SK-N-SH treated with all-trans-retinoic acid at 6 μM for 48 hours (cell line): ENCODE results near the gene PFDN5.
A peak's percentile ranks its signal among the peaks of the same experiment; 100 is the strongest.

Experiments
- ATAC-seq: fragments of 200-7000 bp; cut with Tn5 transposase; 3 replicates; pipeline ENCODE4 v1.9.1; 2020; ENCODE audit warnings: mild to moderate bottlenecking, moderate library complexity
- ARNTL ChIP-seq: fragments of 450-650 bp; formaldehyde crosslinking; IDR thresholded peaks from 2 replicates; pipeline ENCODE4 v1.5.0; 2020; ENCODE audit warnings: low read depth, mild to moderate bottlenecking, moderate library complexity, borderline replicate concordance
- CSDC2 ChIP-seq: fragments of 250-450 bp; sonication (Bioruptor Pico); IDR thresholded peaks from 2 replicates; pipeline ENCODE4 v1.5.0; 2020; ENCODE audit warnings: mild to moderate bottlenecking, moderate library complexity
- CSRNP3 ChIP-seq: fragments of 250-450 bp; sonication (Bioruptor Pico); IDR thresholded peaks from 2 replicates; pipeline ENCODE4 v1.5.1; 2021; ENCODE audit warnings: mild to moderate bottlenecking, moderate library complexity
- ESRRG ChIP-seq: fragments of 250-450 bp; sonication (Bioruptor Pico); IDR thresholded peaks from 2 replicates; pipeline ENCODE4 v1.6.1; 2021; ENCODE audit warnings: mild to moderate bottlenecking
- GLIS3 ChIP-seq: fragments of 250-450 bp; sonication (Bioruptor Pico); IDR thresholded peaks from 2 replicates; pipeline ENCODE4 v1.5.0; 2020; ENCODE audit warnings: mild to moderate bottlenecking, moderate library complexity
- ISL1 ChIP-seq: fragments of 250-450 bp; sonication (Bioruptor Pico); IDR thresholded peaks from 2 replicates; pipeline ENCODE4 v2.1.2; 2022; ENCODE audit warnings: mild to moderate bottlenecking, moderate library complexity
- OSR1 ChIP-seq: fragments of 250-450 bp; sonication (Bioruptor Pico); IDR thresholded peaks from 2 replicates; pipeline ENCODE4 v1.8.0; 2022; ENCODE audit warnings: moderate library complexity, mild to moderate bottlenecking, inconsistent platforms
- PATZ1 ChIP-seq: fragments of 250-450 bp; sonication (Bioruptor Pico); IDR thresholded peaks from 2 replicates; pipeline ENCODE4 v1.8.0; 2020; ENCODE audit warnings: mild to moderate bottlenecking, moderate library complexity, borderline replicate concordance
- PPARA ChIP-seq: fragments of 250-450 bp; sonication (Bioruptor Pico); IDR thresholded peaks from 2 replicates; pipeline ENCODE4 v1.5.0; 2020; ENCODE audit warnings: mild to moderate bottlenecking, borderline replicate concordance
- RARB ChIP-seq: fragments of 250-450 bp; sonication (Bioruptor Pico); IDR thresholded peaks from 2 replicates; pipeline ENCODE4 v1.8.0; 2021; ENCODE audit warnings: mild to moderate bottlenecking, moderate library complexity
- SNAI2 ChIP-seq: fragments of 250-450 bp; sonication (Bioruptor Pico); IDR thresholded peaks from 2 replicates; pipeline ENCODE4 v1.5.0; 2020; ENCODE audit warnings: mild to moderate bottlenecking, moderate library complexity
- TCF4 ChIP-seq: fragments of 250-450 bp; sonication (Bioruptor Pico); IDR thresholded peaks from 2 replicates; pipeline ENCODE4 v1.8.0; 2021; ENCODE audit warnings: mild to moderate bottlenecking, moderate library complexity, borderline replicate concordance
- TOX ChIP-seq: fragments of 250-450 bp; sonication (Bioruptor Pico); IDR thresholded peaks from 2 replicates; pipeline ENCODE4 v1.8.0; 2021; ENCODE audit warnings: mild to moderate bottlenecking, moderate library complexity, borderline replicate concordance
- ZC3H10 ChIP-seq: fragments of 250-450 bp; sonication (Bioruptor Pico); IDR thresholded peaks from 2 replicates; pipeline ENCODE4 v1.5.1; 2021; ENCODE audit warnings: mild to moderate bottlenecking, moderate library complexity
- ZFP3 ChIP-seq: fragments of 250-450 bp; sonication (Bioruptor Pico); IDR thresholded peaks from 2 replicates; pipeline ENCODE4 v1.5.0; 2020; ENCODE audit warnings: mild to moderate bottlenecking, moderate library complexity
- ZFP30 ChIP-seq: fragments of 450-650 bp; formaldehyde crosslinking; IDR thresholded peaks from 2 replicates; pipeline ENCODE4 v1.5.0; 2022; ENCODE audit warnings: mild to moderate bottlenecking, moderate library complexity
- ZNF565 ChIP-seq: fragments of 450-650 bp; formaldehyde crosslinking; conservative IDR thresholded peaks from 2 replicates; pipeline ENCODE4 v1.5.0; 2020; ENCODE audit warnings: low read depth, mild to moderate bottlenecking, moderate library complexity
- ZNF70 ChIP-seq: fragments of 450-650 bp; formaldehyde crosslinking; IDR thresholded peaks from 2 replicates; pipeline ENCODE4 v1.5.0; 2020; ENCODE audit warnings: mild to moderate bottlenecking, moderate library complexity
- ZNF8 ChIP-seq: fragments of 450-650 bp; formaldehyde crosslinking; IDR thresholded peaks from 2 replicates; pipeline ENCODE4 v1.5.0; 2020; ENCODE audit warnings: mild to moderate bottlenecking, moderate library complexity
- TF ChIP-seq, protein P1 (sequence below): fragments of 250-450 bp; sonication (Bioruptor Pico); IDR thresholded peaks from 2 replicates; pipeline ENCODE4 v1.5.0; 2020; ENCODE audit warnings: mild to moderate bottlenecking, moderate library complexity
- TF ChIP-seq, protein P2 (sequence below): fragments of 250-450 bp; sonication (Bioruptor Pico); IDR thresholded peaks from 2 replicates; pipeline ENCODE4 v1.8.0; 2021; ENCODE audit warnings: low read depth, mild to moderate bottlenecking, moderate library complexity, borderline replicate concordance
- TF ChIP-seq, protein P3 (sequence below): fragments of 250-450 bp; sonication (Bioruptor Pico); IDR thresholded peaks from 2 replicates; pipeline ENCODE4 v1.5.1; 2020; ENCODE audit warnings: low read depth, mild to moderate bottlenecking, moderate library complexity

The PFDN5 gene

GRCh38 chr12:53265783-53266182, 29.6 kb upstream of the PFDN5 start:
- ATAC-seq: no peak
- TF ChIP-seq PATZ1 (CRISPR knock-in tag): no peak
- no peak for TF ChIP-seq PPARA (CRISPR knock-in tag)
- TF ChIP-seq OSR1 (CRISPR knock-in tag): no peak
- no peak for TF ChIP-seq ESRRG (CRISPR knock-in tag)
- no peak for TF ChIP-seq ZFP30 (CRISPR knock-in tag)
- TF ChIP-seq, protein P1, sequence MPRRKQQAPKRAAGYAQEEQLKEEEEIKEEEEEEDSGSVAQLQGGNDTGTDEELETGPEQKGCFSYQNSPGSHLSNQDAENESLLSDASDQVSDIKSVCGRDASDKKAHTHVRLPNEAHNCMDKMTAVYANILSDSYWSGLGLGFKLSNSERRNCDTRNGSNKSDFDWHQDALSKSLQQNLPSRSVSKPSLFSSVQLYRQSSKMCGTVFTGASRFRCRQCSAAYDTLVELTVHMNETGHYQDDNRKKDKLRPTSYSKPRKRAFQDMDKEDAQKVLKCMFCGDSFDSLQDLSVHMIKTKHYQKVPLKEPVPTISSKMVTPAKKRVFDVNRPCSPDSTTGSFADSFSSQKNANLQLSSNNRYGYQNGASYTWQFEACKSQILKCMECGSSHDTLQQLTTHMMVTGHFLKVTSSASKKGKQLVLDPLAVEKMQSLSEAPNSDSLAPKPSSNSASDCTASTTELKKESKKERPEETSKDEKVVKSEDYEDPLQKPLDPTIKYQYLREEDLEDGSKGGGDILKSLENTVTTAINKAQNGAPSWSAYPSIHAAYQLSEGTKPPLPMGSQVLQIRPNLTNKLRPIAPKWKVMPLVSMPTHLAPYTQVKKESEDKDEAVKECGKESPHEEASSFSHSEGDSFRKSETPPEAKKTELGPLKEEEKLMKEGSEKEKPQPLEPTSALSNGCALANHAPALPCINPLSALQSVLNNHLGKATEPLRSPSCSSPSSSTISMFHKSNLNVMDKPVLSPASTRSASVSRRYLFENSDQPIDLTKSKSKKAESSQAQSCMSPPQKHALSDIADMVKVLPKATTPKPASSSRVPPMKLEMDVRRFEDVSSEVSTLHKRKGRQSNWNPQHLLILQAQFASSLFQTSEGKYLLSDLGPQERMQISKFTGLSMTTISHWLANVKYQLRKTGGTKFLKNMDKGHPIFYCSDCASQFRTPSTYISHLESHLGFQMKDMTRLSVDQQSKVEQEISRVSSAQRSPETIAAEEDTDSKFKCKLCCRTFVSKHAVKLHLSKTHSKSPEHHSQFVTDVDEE (CRISPR knock-in tag): no peak
- TF ChIP-seq ZNF70 (CRISPR knock-in tag): no peak
- TF ChIP-seq, protein P2, sequence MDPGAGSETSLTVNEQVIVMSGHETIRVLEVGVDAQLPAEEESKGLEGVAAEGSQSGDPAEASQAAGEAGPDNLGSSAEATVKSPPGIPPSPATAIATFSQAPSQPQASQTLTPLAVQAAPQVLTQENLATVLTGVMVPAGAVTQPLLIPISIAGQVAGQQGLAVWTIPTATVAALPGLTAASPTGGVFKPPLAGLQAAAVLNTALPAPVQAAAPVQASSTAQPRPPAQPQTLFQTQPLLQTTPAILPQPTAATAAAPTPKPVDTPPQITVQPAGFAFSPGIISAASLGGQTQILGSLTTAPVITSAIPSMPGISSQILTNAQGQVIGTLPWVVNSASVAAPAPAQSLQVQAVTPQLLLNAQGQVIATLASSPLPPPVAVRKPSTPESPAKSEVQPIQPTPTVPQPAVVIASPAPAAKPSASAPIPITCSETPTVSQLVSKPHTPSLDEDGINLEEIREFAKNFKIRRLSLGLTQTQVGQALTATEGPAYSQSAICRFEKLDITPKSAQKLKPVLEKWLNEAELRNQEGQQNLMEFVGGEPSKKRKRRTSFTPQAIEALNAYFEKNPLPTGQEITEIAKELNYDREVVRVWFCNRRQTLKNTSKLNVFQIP (CRISPR knock-in tag): no peak
- no peak for TF ChIP-seq CSDC2
- TF ChIP-seq, protein P3, sequence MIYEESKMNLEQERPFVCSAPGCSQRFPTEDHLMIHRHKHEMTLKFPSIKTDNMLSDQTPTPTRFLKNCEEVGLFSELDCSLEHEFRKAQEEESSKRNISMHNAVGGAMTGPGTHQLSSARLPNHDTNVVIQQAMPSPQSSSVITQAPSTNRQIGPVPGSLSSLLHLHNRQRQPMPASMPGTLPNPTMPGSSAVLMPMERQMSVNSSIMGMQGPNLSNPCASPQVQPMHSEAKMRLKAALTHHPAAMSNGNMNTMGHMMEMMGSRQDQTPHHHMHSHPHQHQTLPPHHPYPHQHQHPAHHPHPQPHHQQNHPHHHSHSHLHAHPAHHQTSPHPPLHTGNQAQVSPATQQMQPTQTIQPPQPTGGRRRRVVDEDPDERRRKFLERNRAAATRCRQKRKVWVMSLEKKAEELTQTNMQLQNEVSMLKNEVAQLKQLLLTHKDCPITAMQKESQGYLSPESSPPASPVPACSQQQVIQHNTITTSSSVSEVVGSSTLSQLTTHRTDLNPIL (CRISPR knock-in tag): no peak
- TF ChIP-seq SNAI2 (CRISPR knock-in tag): no peak
- TF ChIP-seq TCF4 (CRISPR knock-in tag): no peak
- TF ChIP-seq ZNF565 (CRISPR knock-in tag): no peak
- no peak for TF ChIP-seq ARNTL (CRISPR knock-in tag)
- TF ChIP-seq ZFP3 (CRISPR knock-in tag): no peak
- no peak for TF ChIP-seq ZNF8 (CRISPR knock-in tag)
- no peak for TF ChIP-seq RARB (CRISPR knock-in tag)
- TF ChIP-seq ISL1 (CRISPR knock-in tag): no peak
- TF ChIP-seq TOX (CRISPR knock-in tag): no peak
- TF ChIP-seq, all 23 proteins: peak for 0

DNA sequence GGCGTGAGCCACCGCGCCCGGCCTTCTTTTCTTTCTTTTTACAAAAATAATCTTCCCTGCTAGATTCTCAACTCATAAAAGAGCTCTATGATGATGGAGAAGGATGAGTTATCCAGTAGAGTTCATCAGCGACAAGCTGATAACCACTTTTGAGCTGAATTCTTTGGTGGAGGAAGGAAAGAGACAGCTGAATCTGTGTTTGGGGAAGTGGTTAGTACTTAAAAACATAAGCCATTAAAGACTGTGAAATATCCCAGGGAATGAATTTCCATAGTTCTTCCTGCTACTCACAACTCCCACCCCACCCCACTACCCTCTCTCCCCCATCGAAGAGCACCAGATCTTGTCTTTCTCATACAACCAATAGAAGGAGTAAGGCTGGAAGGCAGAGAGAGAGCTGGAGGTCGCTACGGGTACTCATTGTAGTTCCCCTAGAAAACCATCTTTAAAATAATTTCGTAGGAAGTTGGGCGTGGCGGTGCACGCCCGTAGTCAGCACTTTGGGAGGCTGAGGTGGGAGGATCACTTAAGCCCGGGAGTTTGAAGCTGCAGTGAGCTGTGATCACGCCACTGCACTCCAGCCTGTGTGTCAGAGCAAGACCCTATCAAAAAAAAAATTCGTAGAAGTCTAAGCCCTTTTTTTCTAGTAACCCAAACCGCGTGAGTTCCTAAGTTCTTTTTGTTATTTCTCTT, 27.9 kb upstream of the PFDN5 start:
- ATAC-seq: peak; percentile 6; the same call in 2 of the 3 replicates
- TF ChIP-seq RARB (CRISPR knock-in tag) (no peak), ESRRG (CRISPR knock-in tag) (no peak), TCF4 (CRISPR knock-in tag) (no peak)

DNA sequence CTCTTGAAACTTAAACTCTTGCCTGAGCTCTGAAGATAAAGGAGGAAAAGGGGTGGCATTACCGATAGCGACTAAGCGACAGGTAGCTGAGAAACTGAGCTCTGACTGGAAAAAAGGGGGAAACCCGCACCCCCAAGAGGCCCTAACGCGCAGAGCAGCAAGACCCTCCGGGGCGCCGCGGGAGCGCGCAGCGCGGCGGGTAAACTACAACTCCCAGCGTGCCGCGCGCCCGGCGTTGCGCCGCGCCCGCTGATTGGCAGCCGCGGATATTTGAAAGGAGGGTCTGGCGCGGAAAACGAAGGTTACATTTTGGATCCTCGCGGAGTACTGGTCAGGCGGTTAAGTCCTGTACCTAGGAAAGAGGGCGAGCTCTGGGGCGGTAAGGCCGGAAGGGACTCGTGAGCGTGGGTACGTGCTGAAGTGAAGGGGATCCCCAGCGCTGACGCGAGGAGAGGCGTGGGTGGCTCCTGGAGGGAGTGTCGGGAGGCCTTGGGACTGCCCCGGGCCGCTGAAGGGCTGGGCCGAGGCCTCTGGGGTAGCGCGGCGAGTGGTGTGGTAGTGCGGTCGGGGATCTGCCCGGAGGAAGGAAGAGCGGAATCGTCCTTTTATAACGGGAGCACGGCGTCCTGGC, 27.2 kb upstream of the PFDN5 start, which contains the start of gene ESPL1:
ESPL1 (plus strand) TSS at position 301 of the 631 bp plus-strand sequence. CDS start 468 bp downstream, outside the sequence.
- ATAC-seq: peak; percentile 93
- TF ChIP-seq TCF4 (CRISPR knock-in tag) (no peak), OSR1 (CRISPR knock-in tag) (no peak), ZFP3 (CRISPR knock-in tag) (no peak), RARB (CRISPR knock-in tag) (no peak), TOX (CRISPR knock-in tag) (no peak), CSRNP3 (CRISPR knock-in tag) (no peak), GLIS3 (no peak), ZC3H10 (CRISPR knock-in tag) (no peak), PATZ1 (CRISPR knock-in tag) (no peak)
- TF ChIP-seq, protein P2 (CRISPR knock-in tag): no peak
- TF ChIP-seq, protein P3 (CRISPR knock-in tag): no peak
